ENCODE measurements around the gene MAN1C1.

- TF ChIP-seq CTCF (conservative IDR thresholded peaks at IDR 0.05; ENCODE audit: low read depth, low read length) (no peak), EZH2 (IDR thresholded peaks at IDR 0.05; ENCODE audit: low read length, unreplicated experiment) (no peak)
Measured at GRCh38 chr1:25825605-25826004, 209.0 kb downstream of the MAN1C1 start.
